Measurements from ENCODE around the gene PANK2. TPM values are rescaled to one million over a fixed set of nuclear protein-coding genes. Genes with fewer than 3 reads are reported as not detected.
"Not testable (repeated sequence)": the region's sequence is repeated elsewhere in the genome, so short reads cannot be mapped to it uniquely, and the experiment has no call there.

Gene PANK2
- total and polyA plus RNA-seq, 2 experiments from 2014 or later, result 24.1 to 33.4 TPM

DNA sequence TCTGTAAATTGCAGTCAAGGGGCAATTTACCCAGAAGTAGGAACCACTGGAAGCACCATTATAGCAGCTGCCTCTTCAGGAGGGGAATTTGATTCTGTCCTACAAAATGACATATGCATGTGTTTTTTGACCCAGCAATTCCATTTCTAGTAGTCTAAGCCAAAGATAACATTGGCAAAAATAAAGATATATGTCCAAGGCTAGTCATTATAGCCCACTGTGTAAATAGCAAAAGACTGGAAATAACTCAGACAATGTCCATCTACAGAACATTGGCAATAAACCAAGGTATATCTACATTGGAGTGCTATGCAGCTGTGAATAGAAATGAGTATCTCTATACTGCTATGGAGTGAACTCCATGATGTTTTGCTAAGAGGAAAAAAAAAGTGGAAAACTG lies 12.5 kb upstream of the PANK2 start:
- TF ChIP-seq CTCF (IDR thresholded peaks at IDR 0.05; ENCODE audit: low read depth, low read length), result no peak
- H3K27ac ChIP-seq, result no peak overlapping the region
- no peak for DNase-seq (ENCODE audit: low read depth in 1 of 2, low spot score in 1 of 2)
- no peak overlapping the region for H3K4me3 ChIP-seq
- H3K36me3 ChIP-seq, result peaks cover 2% of the 10 kb centered on the region
- no peaks in the 10 kb centered on the region for H3K9me3 ChIP-seq (ENCODE audit: low read depth)
- H3K27me3 ChIP-seq, result no peaks in the 10 kb centered on the region
- H3K4me1 ChIP-seq (ENCODE audit: low read depth), result no peaks in the 10 kb centered on the region

DNA sequence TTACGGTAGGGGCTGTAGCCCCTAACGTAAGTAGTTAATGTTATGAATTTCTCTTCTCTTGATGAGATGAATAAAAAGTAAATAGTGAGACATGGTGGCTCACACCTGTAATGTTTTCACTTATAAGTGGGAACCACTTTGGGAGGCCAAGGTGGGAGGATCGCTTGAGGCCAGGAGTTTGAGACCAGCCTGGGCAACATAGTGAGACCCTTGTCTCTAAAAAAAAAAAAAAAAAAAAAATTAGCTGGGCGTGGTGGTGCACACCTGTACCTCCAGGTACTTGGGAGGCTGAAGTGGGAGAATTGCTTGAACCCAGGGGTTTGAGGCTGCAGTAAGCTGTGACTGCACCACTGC lies 10.3 kb upstream of the PANK2 start:
- not testable (repeated sequence) for H3K4me3 ChIP-seq; DNase-seq (ENCODE audit: low read depth in 1 of 2, low spot score in 1 of 2); H3K9me3 ChIP-seq (ENCODE audit: low read depth); H3K4me1 ChIP-seq (ENCODE audit: low read depth); H3K36me3 ChIP-seq; H3K27ac ChIP-seq; H3K27me3 ChIP-seq

GRCh38 chr20:3885715-3886114 lies 3.5 kb upstream of the PANK2 start:
- no peak overlapping the region for H3K27ac ChIP-seq
- no peak for TF ChIP-seq CTCF (IDR thresholded peaks at IDR 0.05; ENCODE audit: low read depth, low read length)
- peaks cover 10% of the 10 kb centered on the region for H3K4me1 ChIP-seq (ENCODE audit: low read depth)
- no peaks in the 10 kb centered on the region for H3K9me3 ChIP-seq (ENCODE audit: low read depth)
- DNase-seq (ENCODE audit: low read depth in 1 of 2, low spot score in 1 of 2), result no peak
- no peaks in the 10 kb centered on the region for H3K36me3 ChIP-seq
- no peak overlapping the region for H3K4me3 ChIP-seq
- H3K27me3 ChIP-seq, result no peaks in the 10 kb centered on the region

DNA sequence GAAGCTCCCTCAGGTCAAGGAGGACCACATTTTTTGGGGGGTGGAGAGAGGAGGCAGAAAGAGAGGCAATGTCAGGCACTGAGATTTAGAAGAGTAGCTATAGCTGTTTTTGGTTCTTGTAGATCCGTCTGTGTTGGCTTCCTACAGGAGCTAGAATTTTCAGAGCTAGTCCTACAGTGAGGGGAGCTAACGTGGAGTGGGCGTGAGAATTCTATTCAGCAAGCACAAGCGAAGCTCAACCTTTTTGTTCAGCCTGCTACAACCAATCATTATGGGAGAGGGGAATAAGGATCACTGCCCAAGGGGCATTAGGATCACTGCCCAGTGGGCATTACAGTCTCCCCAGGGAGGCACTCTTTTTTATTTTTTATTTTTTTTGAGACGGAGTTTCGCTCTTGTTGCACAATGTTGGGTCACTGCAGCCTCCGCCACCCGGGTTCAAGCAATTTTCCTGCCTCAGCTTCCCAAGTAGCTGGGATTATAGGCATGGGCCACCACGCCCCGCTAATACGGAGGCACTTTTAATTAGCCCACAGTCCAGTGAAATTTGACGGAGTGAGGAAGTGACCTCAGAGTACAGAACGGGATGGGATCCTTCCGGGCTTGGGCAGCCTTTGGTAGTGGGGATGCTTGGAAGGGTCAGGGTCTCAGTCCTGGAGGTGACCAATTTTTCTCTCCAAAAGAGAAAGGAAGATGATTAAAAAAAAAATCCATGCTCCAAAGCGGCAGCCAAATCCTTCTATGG lies 1.1 kb upstream of the PANK2 start:
- peaks cover 20% of the 10 kb centered on the region for H3K4me1 ChIP-seq (ENCODE audit: low read depth)
- H3K4me3 ChIP-seq, result peak overlapping the region; percentile 89
- DNase-seq (ENCODE audit: low read depth in 1 of 2, low spot score in 1 of 2), result no peak
- no peaks in the 10 kb centered on the region for H3K36me3 ChIP-seq
- peak overlapping the region; percentile 89 for H3K27ac ChIP-seq
- no peaks in the 10 kb centered on the region for H3K27me3 ChIP-seq
- no peaks in the 10 kb centered on the region for H3K9me3 ChIP-seq (ENCODE audit: low read depth)
- TF ChIP-seq CTCF (IDR thresholded peaks at IDR 0.05; ENCODE audit: low read depth, low read length), result no peak

- H3K4me1 ChIP-seq (ENCODE audit: low read depth), result peaks cover 20% of the 10 kb centered on the region
- H3K9me3 ChIP-seq (ENCODE audit: low read depth), result no peaks in the 10 kb centered on the region
- peak overlapping the region; percentile 89 for H3K4me3 ChIP-seq
- TF ChIP-seq CTCF (IDR thresholded peaks at IDR 0.05; ENCODE audit: low read depth, low read length), result no peak
- no peaks in the 10 kb centered on the region for H3K27me3 ChIP-seq
- peak overlapping the region; percentile 84 for H3K27ac ChIP-seq
- H3K36me3 ChIP-seq, result no peaks in the 10 kb centered on the region
- DNase-seq (ENCODE audit: low read depth in 1 of 2, low spot score in 1 of 2), result peak in 1 of 2 donors; percentile 13
These were observed 556 bp downstream of the PANK2 start for GRCh38 chr20:3889489-3890397.

DNA sequence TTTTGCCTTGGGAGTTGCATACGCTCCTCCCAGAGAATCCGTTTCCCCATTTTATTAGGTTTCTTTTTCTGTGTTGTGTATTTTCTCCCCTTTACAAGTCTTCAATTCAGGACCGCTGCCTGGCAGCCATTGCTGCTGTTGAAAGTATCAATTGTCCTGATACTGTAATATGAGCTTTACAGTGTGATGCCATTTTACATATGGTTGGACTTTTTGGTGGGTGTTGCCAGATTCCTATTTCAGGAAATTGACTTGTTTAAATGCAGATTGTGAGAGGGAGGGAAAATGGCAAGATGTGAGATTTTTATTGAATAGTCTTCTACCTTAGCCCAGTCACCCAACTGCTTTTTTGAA lies 1.2 kb downstream of the PANK2 start:
- H3K4me1 ChIP-seq (ENCODE audit: low read depth), result peaks cover 20% of the 10 kb centered on the region
- H3K4me3 ChIP-seq, result peak overlapping the region; percentile 89
- no peaks in the 10 kb centered on the region for H3K36me3 ChIP-seq
- H3K27me3 ChIP-seq, result no peaks in the 10 kb centered on the region
- DNase-seq (ENCODE audit: low read depth in 1 of 2, low spot score in 1 of 2), result peak; percentile 29 to 39
- peak overlapping the region; percentile 84 for H3K27ac ChIP-seq
- H3K9me3 ChIP-seq (ENCODE audit: low read depth), result no peaks in the 10 kb centered on the region
- no peak for TF ChIP-seq CTCF (IDR thresholded peaks at IDR 0.05; ENCODE audit: low read depth, low read length)

All from cardiac muscle cell (in vitro differentiated cells and primary cell).